ENCODE data around the gene ZNF318. TPM values are rescaled to one million over a fixed set of nuclear protein-coding genes. Genes with fewer than 3 reads are reported as not detected.

Gene ZNF318
- polyA plus RNA-seq, 1 donor, result 14.2 TPM

- DNase-seq (ENCODE audit: low read depth), result no peak
These were observed 67.3 kb downstream of the ZNF318 start for GRCh38 chr6:43302126-43302525.

- no peak for DNase-seq (ENCODE audit: low read depth)
These were observed 68.2 kb downstream of the ZNF318 start for GRCh38 chr6:43301081-43301870.

DNA sequence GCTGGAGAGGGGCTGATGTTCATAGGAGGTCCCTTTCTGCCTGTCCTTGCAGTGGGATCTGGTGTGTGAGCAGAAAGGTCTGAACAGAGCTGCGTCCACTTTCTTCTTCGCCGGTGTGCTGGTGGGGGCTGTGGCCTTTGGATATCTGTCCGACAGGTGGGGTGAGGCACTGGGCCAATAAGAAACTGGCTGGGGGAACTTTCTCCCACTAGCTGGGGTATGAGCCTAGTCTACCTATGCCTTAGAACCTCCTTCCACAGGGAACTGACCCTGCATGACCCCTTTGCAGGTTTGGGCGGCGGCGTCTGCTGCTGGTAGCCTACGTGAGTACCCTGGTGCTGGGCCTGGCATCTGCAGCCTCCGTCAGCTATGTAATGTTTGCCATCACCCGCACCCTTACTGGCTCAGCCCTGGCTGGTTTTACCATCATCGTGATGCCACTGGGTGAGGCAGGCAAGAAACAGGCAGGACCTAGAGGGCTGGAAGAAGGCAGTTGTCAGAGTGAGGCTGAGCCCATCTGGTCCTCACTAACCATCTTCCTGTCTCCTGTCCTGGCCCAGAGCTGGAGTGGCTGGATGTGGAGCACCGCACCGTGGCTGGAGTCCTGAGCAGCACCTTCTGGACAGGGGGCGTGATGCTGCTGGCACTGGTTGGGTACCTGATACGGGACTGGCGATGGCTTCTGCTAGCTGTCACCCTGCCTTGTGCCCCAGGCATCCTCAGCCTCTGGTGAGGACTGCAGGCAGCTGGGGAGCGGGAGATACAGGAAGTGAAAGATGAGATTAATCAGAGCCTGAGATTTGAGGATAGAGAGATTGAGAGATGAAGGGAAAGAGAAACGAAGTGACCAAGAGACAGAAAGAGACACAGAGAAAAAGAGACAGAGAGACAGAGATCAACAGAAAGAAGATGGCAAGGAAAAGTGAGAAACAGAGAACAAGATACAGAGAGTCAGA lies 69.8 kb downstream of the ZNF318 start:
- DNase-seq (ENCODE audit: low read depth), result no peak

DNA sequence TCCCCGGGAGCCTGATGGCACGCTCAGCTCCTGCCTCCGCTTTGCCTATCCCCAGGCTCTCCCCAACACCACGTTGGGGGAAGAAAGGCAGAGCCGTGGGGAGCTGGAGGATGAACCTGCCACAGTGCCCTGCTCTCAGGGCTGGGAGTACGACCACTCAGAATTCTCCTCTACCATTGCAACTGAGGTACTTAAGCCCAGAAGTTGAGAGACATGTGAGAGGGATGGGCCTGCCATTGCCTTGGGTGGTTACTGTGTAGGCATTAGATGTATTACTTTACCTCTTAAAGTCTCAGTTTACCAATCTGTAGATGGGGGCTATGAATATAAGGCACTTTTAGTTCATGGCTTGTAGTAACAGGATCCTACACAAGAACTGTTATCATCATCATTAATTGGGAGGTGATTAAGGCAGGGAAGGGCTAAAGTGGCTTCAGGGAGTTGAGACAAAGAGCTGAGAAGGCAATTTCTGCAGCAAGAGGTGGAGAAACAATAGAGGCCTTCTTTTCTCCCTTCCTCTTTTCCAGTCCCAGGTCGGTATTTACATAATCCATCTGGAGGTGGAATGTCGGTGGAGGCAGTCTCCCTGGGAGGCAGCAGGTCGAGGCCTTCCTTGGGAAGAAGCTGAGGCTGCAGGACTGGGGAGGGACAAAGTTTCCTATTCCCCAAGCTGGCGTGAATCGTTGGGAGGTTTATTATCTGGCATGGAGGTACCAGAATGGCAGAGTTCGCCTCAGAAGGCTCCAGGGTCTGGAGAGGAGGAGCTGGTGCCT lies 70.7 kb downstream of the ZNF318 start:
- DNase-seq (ENCODE audit: low read depth), result no peak

- no peak for DNase-seq (ENCODE audit: low read depth)
These were observed 71.5 kb downstream of the ZNF318 start, which contains the start of gene SLC22A7 for GRCh38 chr6:43297644-43298564. SLC22A7 (plus strand) TSS chr6:43298260; CDS start chr6:43298359, 99 bp downstream.

GRCh38 chr6:43296780-43297497 lies 72.5 kb downstream of the ZNF318 start:
- DNase-seq (ENCODE audit: low read depth), result no peak

DNA sequence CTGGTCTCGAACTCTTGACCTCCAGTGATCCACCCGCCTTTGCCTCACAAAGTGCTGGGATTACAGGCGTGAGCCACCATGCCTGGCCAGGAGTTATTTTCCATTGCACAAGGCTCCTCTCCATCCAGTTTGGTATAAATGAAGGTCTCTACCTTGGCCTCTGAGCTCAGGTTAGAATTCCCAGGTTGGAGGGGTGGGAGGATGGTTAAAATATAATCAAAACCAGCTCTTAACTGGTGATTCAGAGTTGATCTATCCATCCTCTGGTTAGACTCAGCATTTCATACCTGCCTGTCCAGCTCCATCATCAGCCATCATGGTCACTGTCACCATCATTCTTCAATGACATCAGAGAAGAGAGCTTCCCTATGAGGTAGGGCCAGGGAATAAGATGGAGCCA lies 74.0 kb downstream of the ZNF318 start:
- DNase-seq (ENCODE audit: low read depth), result no peak

DNA sequence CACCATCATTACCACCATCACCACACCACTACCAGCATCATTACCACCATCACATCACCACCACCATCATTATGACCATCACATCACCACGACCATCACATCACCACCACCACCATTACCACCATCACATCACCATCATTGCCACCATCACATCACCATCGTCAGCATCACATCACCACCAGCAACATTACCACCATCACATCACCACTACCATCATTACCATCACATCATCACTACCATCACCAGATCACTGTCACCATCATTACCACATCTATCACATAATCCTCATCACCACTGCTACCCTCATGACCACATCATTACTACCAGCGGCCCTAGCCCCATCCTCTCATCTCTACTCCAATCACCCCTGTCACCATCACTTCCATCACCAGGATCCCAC lies 74.9 kb downstream of the ZNF318 start:
- no peak for DNase-seq (ENCODE audit: low read depth)

GRCh38 chr6:43293698-43294097 lies 75.7 kb downstream of the ZNF318 start:
- no peak for DNase-seq (ENCODE audit: low read depth)

DNA sequence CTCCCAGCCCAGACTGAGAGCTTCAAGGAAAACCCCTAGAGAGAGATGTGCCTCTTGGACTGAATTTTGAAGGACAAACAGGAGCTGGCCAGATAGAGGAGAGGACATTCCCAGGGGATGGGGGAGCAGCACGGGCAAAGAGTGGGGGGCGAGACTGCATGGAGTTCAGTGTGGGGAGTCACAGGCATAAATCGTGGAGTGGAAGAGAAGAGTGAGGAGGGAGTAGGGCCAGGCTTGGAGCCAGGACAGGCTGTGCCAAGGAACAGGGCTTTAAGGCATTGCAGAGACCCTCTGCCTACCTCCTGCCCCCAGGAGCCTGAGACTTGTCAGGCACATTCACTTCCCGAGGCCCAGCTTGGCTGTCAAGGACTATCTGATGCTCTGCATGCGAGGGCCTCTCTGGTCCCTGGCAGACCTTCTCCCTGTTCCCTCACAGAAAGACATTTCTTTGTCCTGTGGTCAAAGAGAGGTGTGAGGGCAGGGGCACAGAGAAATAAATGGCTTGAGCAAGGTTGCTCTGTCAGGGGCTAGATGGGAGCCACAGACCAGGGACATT lies 76.6 kb downstream of the ZNF318 start:
- no peak for DNase-seq (ENCODE audit: low read depth)

DNA sequence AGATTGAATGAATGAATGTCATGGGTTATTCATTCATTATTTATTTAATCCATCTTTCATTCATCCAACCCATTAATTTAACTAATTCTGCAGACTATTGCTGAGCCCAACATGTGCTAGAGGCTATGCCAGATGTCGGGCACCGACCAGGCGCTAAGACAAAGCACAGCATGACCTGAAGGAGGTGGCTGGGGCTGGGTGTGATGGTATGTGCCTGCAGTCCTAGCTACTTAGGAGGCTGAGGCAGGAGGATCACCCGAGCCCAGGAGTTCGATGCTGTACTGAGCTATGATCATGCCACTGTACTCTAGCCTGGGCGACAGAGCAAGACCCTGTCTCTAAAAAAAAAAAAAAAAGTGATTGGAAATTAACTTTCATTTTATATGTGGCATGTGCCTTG lies 77.1 kb downstream of the ZNF318 start:
- no peak for DNase-seq (ENCODE audit: low read depth)

DNA sequence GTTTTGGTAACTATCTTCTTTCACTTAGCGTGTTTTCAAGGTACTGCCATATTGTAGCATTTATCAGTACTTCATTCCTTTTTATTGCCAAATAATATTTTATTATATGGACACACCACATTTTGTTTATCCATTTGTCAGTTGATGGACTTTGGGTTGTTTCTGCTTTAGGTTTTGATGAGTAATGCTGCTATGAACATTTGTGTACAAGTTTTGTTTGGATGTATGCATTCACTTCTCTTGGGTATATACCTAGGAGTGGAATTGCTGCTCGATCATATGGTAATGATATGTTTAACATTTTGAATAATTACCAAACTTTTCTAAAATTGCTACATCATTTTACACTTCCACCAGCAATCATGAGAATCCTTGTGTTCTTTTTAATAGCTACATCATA lies 77.7 kb downstream of the ZNF318 start:
- no peak for DNase-seq (ENCODE audit: low read depth)

GRCh38 chr6:43290905-43291355 lies 78.5 kb downstream of the ZNF318 start:
- no peak for DNase-seq (ENCODE audit: low read depth)

- DNase-seq (ENCODE audit: low read depth), result no peak
These were observed 79.0 kb downstream of the ZNF318 start for GRCh38 chr6:43290339-43290904.

GRCh38 chr6:43287717-43288679 lies 81.4 kb downstream of the ZNF318 start:
- no peak for DNase-seq (ENCODE audit: low read depth)

DNA sequence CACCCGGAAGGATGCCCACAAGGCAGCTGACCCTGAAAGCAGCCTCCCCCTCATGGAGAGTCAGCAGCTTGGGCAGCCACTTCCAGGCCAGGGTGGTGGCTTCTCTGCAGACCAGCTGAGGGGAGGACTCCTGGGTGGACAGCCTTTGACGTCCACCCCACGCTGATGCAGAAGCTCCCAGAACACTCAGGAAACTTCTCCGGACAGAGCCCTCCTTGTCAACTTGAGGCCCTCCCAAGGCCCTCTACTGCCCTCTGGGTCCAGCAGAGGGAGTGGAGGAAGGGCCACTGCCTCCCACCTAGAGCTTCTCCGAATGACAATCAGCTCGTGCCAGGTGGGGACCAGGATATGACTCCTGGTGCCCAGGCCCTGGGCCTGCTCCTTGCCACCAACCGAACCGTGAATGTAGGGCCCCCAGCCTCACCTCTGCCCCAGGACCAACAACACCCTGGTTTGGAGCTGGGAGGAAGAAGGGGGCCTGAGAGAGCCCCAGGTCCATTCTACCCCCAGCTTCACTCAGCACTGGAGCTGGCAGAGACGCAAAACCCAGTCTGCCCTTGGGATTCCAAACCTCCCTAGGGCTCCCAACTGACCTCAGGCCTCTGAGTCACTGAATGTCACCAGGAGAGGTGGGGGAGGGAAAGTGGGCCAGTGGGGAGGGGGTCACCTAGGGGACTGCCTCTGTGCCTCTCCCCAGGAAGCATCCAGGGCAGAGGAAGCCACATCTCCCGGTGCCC lies 82.3 kb downstream of the ZNF318 start:
- no peak for DNase-seq (ENCODE audit: low read depth)

- DNase-seq (ENCODE audit: low read depth), result no peak
These were observed 82.9 kb downstream of the ZNF318 start for GRCh38 chr6:43286456-43286979.
